Fibroblast of upper back skin (primary cell): ENCODE data around the gene ARHGEF1.

ENCODE experiments used
- DNase-seq: peaks from one replicate; pipeline ENCODE4 v3.0.0-alpha.2; 2013

ARHGEF1 gene

DNA sequence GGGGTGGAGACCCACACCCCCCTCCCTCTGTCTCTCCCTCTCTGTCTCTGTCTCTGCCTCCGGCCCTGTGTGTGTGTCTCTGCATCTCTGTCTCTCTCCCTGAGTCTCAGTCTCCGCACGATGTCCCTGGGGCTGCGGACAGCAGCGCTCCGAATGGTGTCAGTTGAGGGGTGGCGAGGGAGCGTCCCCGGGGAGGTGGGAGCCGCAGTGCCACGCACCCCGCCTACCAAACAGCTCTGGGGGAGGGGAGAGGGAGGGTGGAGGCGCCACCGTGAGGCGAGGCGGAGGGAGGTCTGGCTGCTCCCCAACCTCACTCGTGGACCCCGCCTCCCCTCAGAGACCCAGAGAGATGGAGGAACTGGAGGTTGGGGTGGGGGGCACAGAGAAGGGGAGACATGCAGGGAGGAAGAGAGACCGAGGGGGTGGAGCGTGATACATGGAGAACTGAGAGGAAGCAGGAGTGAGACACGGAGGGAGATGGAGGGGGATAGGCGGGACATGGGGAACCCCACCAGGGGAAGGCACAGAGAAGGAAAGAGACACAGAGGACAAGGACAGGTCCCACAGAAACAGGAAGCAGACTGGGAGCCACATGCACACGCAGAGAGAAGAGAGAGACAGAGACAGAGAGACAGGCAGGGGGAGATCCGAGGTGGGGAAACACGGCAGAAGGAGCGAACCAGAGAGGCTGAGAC is 38.0 kb downstream of the ARHGEF1 start:
- no peak for DNase-seq

DNA sequence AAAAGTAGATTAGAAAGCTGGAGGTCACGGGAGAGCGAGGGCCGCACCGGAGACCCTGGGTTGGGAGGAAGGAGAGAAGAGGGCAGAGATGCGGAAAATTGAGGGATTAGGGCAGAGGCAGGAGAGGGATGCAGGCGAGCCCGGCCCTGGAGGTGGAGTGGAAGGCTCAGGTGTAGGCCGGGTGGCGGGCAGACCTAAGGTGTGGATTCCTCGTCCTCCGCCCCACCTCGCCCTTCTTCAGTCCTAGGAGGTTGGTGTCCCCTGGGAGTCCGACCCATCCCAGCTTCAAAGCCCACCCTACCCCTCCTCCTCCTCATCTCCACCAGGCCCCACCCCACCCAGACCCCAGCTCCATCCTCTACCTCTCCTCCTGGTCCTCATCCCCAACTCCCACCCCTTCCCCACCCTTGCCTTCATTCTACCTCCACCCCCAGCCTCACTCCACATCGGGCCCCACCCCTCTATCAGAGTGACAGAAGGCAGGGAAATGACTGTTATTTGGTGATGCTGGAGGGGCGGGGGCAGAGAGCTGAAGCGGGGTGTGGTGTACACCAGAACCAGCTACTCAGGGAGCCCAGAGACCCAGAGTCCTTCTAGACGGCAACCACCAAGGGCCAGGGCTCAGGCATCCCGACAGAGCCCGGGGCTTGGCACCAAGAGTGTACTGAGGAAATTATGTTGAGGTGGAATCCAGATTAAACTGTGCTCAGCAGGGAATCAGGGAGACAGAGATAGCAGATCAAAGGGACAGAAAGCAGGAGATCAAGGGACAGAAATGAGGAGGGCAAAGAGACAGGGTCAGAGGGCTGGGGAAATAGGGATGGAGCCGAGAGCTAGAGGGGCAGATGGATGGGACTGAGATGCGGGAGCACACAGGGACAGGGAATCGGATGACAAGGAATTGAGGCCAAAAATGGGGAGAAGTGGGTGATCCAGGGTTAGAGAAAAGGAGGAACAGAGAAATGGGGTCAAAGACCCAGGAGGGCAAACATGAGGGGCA is 38.9 kb downstream of the ARHGEF1 start:
- DNase-seq = no peak

DNA sequence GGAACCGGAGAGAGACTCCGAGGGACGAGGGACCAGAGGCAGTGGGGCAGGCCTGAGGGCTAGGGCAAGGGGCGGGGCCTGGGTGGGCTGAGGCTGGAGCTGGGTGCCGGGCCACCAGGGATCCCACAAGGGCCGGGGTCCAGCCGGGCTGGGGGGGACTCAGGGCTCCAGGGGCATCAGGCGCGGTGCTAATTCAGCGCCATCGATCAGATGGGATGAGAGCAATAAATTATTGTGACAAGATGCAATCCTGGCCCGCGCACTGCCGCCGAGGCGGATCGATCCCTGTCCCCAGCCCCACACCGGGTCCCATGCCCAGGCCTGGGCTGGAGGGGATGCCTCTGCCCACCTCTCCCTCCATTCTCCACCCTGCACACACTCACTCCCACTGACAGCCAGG is 39.6 kb downstream of the ARHGEF1 start:
- DNase-seq = no peak

DNA sequence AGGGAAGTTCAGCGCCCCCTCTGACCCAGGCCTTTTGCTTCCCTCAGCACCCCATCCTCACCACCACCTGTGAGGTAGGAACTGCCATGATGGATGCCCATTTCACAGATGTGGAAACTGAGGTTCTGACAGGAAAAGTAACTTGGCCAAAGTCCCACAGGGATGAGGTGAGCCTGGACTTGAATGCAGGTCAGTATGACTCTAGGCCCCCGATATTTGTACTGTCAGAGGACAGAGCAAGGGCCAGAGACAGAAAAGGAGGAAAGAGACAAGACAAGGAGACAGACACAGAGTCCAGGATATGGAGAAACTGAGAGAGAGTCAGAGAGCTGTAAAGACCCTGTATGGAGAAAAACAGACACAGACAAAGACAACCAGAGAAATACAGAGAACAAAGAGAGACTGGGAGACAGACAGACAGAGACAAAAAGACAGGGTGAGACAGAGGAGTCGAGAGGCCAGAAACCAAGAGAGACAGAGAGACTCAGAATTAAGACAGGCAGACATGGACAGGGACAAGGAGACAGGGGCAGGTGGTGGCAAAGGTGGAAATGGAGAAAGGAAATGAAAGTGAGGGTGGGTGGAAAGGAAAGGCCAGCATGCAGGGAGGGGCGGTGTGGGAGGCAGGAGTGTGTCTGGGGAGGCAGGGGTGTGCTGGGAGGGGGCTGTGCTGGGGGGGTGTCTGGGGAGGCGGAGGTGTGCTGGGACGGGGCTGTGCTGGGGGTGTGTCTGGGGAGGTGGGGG is 40.2 kb downstream of the ARHGEF1 start:
- no peak for DNase-seq

DNA sequence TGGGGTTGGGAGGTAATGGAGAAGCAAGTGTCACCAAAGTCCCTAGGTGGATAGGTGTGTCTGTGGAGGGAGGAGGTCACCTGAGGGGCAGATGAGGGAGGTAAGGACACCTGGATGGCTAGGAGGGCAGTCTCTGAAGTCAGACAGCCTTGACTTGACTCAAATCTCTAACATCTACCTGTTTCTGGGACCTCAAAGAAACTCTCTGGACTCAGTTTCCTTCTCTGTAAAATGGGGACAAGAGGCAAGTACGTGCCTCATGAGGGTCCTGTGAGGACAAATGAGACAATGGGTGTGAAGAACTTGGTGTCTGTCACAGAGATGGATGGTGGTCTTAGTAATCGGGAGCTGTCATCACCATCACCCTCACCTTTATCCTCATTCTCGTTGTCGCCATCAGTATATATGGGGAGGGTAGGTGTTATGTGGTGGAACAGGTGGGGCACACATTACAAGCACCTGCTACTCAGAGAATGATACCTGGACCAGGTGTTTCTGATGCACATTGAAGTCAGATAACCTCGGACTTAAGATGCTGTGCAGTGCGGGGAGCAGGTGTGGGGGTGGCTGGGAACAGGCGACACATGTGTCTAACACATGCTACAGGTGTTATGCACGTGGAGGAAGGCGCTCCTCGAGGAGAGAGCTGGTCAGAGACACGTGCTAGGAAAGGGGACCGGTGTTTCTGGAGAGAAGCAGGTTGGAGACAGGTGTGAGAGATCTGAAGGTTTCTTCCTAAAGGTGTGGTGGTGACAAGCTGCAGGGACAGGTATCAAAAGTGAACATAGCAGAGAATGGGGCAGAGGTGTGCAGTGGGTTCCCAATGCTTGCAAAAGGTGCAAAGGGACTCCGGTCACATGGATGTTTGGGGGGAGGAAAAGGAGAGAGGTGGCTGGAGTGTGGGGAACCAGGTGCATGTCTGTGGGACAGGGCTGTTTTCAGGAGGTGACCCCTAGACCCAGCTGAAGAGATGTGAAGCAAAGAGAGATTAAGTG is 41.5 kb downstream of the ARHGEF1 start:
- no peak for DNase-seq

DNA sequence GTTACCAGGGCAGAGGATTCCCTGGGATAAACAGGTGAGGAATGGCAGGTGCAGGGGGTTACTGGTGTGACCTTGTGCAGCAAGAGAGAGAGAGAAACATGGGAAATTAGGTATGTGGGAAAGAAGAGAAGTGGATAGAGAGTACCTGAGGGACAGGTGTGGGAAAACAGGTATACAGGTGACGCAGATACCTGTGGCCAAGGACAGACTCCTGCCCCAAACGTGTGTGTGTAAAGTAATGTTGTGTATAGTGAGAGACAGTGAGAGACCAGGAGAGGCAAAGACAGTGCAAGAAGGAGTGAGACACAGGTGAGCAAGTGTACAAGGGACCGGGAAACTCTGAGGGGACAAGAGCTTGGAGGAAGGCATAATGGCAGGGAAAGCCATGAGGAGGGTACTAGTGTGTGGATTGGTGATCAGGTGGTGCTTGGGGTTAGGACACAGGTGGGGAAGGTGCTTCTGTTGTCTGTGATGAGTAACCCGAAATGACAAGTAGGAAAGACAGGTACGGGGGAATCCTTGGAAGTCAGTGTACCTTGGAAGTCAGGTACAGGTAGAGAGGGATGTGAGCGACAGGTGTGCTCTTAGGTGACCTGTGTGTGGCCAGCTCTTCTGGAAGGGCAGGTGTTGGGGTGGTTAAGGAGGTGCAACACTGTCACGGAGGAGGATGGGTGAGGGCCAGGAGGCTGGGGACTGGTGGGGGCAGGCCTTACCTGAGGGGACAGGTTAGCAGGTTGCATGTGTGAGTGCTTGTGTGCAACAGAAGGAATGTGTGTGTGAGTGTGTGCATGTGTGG is 42.4 kb downstream of the ARHGEF1 start:
- DNase-seq = no peak

DNA sequence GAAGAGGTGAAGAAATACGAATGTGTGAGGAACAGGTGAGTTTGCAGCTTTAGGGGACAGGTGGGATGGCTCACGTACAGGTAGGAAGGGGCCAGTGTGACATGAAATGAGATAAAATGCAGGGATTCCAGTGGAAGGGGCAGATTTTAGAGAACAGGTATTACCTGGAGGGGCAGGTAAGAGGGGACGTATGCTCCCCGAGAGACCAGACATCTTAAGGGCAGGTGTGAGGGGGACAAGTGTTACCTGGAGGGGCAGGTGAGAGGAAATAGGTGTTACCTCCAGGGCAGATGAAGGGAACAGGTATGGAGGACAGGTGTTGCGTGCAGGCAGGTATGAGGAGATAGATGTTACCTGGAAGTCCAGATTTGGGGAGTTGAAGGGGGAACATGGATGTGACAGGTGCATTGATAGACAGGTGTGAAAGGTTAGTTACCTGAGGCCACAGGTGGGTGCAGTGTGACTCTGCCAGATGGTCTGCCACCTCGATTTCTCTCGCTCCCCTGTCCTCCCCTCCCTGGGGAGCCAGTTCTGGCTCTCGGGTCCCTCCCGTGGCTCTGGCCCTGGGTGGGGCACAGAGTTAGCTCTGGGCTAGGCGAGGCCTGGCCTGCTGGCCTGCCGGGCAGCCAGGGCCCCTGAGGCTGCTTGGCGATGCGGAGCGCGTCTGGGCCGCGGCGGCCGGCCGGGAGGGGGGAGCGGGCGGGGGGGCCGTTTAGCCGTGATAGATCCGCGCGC is 43.2 kb downstream of the ARHGEF1 start:
- no peak for DNase-seq

GRCh38 chr19:41926763-41927496 is 43.9 kb downstream of the ARHGEF1 start:
- DNase-seq = no peak

DNA sequence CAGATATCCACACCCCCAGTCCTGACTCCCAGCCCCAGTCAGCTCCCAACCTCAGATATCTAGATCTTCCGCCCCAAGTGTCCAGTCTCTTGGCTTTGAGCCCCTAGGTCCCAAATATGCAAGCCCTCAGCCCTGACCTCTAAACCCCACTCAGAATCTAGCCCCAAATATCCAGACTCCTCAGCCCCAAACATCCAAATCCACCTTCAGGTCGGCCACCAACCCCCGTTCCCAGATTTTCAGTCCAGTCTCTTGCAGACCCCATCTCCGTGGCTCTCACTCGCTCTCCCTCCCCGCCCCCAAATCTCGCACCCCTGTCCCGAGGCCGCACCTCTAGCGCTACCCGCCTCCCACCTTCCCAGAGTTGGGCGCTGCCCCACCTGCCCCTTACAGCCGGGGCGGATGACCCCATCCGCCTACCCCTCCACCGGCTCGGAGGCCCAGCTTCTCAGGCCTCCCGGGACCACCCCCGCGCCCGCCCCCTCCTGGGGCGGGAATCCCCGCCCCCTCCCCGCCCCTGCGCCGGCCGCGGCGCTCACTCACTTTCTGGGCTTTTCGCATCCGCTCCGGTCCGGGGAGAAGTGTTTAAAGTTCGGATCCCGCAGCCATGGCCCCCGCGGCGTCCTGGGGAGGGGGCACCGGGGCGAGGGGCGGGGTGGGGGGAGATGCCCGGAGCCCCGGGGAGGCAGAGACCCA is 44.7 kb downstream of the ARHGEF1 start:
- DNase-seq = no peak

- DNase-seq = no peak
These were observed 45.3 kb downstream of the ARHGEF1 start, which contains the start of gene ERFL for GRCh38 chr19:41928221-41928683. Gene ERFL, minus strand, starts transcription at chr19:41928449. Its CDS starts 15,530 bp downstream, at chr19:41912919.

DNA sequence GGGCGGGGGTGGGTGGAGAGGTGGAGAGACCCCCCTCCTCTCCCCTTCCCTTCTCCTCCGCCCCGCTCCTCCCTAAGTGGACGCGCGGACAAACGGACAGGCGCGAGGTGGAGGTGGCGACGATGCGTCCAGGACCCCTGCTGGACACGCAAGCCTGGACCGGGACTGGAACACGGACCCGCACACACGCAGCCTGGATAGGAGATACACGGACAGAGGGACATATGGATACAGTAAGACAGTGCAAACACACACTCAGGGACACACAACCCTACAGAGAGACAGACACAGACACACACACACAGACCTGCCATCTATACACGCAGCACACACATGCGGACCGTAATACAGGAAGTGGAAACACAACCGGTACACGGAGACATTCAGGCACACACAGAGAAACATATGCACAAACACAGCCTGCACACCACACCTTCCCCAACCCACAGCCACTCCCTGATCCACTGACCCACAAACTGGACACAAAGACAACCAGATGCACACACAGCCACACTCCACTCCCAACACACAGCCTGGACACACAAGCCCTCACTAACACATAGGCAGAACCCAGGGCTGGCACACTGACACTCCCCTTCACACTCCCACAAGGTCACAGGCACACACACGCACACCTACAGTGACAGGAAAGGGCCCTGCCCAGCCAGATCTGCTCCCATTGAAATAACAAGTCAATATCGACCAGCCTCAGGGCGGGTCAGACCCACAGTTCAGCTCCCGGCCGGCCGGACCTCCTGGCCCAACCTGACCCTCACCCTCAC is 46.0 kb downstream of the ARHGEF1 start:
- no peak for DNase-seq

DNA sequence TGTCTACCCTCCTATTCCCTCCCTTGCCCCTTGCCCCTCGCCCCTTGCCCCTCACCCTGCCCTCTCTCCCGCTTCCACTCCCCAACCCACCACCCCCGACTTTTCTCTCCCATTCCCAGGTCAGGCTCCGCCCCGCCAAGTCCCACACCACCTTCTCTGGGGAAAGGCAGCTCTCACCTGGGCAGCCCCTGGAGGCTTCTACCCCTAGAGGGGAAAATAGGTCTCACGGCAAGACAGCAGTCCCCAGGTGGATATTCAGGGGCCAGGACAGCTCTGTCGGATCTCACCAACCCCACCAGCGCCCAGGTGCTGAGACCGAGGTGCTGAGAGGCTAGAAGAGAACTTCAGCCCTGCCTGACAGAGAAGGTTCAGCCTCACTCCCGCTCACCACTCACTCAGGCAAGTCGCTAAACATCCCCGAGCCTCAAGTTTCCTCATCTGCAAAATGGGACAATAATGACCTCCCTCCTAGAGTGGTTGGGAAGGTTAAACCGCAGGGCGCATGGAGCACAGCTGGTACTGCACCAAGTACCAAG is 46.6 kb downstream of the ARHGEF1 start:
- DNase-seq = no peak

- DNase-seq = no peak
These were observed 47.3 kb downstream of the ARHGEF1 start for GRCh38 chr19:41930322-41930722.

DNA sequence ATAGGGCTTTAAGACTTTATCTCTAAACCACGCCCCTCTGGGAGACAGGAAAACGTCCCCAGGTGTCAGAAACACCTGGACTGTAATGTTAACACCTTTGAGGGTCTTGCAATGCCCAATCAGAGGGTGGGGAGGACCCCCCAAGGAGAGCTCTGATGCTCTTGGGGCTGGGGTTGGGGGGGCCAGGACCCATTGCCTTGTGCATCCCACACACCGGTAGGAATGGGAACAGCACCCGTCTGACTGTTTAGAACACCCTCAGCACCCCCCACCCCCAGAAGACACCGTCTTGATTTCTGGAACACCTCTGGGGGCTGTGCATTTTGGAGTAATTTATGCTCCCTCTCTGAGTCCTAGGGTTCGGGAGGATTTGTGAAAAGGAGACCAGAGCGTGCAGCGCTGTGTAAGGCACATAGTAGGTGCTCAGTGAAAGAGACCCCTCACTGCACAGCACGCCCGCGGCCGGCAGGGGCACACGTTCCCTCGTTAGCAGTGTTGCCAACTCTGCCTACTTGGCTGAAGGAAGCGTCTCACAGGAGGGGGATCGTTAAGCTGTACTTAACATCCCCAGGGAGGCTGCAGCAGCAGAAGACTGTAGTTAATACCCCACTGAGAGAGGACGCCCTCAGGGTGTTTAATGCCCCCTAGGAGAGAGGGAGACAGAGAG is 48.1 kb downstream of the ARHGEF1 start:
- DNase-seq = no peak

DNA sequence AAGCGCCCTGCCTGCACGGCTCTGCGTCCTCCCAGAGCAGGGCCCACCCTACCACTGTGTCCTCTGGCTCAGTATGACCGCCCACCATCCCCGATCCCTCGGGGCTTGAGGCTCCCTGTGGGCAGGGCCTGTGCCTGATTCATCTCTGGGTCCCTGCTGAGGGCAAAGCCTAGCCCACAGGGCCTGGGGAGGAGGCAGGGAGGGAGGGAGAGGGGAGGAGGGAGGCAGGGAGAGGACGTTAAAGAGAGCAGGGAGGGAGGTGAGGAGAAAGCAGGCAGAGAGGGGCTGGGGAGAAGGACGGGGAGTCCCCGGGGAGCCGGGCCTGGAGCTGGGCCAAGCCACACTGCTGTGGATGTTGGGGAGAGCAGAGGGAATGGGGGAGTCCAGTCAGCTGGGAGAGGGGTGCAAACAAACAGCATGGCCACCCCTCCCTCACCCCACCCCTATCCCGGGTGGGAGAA is 49.3 kb downstream of the ARHGEF1 start:
- no peak for DNase-seq

- DNase-seq = no peak
These were observed 49.8 kb downstream of the ARHGEF1 start for GRCh38 chr19:41932720-41933332.
